MM.1S (cell line): ENCODE measurements around the gene PDX1.

Experiments
- EZH2 ChIP-seq: fragments of 300-600 bp; sonication (generic); optimal IDR thresholded peaks from 2 replicates; pipeline ENCODE3; 2017; ENCODE audit warnings: low read depth, mild to moderate bottlenecking, antibody characterized with exemption, low read length, mixed read lengths
- TF ChIP-seq, protein P1 (sequence below): fragments of 300-600 bp; sonication (generic); IDR thresholded peaks from 2 replicates; pipeline ENCODE4 v1.5.1; 2016; ENCODE audit warnings: antibody characterized with exemption, low read length, mixed read lengths

DNA sequence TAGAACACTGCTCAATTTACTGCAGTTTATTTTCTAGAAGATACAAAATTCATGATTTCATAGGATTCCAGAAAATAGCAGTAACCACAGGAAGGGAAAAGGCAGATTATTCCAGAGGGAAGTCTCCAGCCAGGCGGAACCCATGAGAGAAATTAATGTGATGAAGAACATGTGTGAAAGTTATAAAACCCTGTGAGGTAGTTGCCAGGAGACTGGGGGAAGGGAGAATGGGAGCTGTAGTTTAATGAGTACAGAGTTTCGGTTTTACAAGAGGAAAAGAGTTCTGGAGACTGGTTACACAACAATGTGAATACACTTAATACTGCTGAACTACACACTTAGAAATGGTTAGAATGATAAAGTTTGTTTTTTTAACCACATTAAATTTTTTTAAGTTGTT, 14.2 kb upstream of the PDX1 start:
- TF ChIP-seq, protein P1, sequence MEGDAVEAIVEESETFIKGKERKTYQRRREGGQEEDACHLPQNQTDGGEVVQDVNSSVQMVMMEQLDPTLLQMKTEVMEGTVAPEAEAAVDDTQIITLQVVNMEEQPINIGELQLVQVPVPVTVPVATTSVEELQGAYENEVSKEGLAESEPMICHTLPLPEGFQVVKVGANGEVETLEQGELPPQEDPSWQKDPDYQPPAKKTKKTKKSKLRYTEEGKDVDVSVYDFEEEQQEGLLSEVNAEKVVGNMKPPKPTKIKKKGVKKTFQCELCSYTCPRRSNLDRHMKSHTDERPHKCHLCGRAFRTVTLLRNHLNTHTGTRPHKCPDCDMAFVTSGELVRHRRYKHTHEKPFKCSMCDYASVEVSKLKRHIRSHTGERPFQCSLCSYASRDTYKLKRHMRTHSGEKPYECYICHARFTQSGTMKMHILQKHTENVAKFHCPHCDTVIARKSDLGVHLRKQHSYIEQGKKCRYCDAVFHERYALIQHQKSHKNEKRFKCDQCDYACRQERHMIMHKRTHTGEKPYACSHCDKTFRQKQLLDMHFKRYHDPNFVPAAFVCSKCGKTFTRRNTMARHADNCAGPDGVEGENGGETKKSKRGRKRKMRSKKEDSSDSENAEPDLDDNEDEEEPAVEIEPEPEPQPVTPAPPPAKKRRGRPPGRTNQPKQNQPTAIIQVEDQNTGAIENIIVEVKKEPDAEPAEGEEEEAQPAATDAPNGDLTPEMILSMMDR = no peak
- TF ChIP-seq EZH2 = no peak
